ENCODE data around the gene TMEM259. TPM values are rescaled to one million over a fixed set of nuclear protein-coding genes. Genes with fewer than 3 reads are reported as not detected.

Gene TMEM259
- total and polyA plus RNA-seq, 2 of the 8 experiments (the other 6 are each of a cell fraction or from before 2014, with no cell fraction given), result 140 to 243 TPM

DNA sequence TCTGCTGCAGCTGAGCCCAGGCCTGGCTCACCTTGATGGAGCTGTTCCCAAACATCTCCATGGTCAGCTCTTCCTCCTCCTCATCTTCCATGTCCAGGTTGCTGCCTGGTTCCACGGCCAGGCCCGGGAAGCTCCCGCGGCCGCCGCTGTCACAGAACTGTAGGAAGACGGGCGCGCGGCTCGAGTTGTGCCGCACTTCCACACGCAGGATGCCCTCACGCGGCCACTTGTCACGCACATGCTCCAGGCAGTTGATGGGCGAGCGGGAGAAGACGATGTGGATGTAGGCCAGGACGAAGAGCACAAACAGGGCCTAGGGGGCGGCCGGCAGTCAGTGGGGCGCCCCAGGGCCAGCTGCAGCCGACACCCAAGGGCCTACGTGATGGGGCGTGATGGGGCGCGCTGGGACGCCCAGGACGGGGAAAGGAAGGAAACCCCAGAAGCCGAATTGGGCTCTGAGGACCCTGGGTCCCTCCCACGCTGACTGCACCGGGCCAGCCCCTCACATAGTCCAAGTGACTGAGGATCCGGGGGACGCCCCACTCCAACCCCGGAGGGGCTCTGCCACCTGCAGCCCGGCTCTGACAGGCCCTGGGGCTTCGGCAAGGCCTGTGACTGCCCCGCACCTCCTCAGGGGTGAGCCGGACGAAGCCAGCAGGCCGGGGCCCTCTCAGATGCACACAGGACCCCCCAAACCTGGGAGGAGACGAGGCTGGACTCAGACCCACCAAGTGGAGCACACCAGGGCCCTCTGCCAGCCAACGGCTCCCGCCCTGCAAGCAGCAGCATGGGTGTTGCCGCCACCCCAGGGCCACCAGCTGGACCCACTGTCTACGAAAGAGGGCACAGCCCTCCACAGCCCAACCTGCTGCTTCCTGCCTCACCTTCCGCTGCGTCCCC, 6.5 kb downstream of the TMEM259 start (continued):
- no peak for TF ChIP-seq TCF12 (IDR thresholded peaks at IDR 0.05; ENCODE audit: low read depth, low read length)
- TF ChIP-seq, protein P1, sequence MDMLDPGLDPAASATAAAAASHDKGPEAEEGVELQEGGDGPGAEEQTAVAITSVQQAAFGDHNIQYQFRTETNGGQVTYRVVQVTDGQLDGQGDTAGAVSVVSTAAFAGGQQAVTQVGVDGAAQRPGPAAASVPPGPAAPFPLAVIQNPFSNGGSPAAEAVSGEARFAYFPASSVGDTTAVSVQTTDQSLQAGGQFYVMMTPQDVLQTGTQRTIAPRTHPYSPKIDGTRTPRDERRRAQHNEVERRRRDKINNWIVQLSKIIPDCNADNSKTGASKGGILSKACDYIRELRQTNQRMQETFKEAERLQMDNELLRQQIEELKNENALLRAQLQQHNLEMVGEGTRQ (IDR thresholded peaks at IDR 0.05; ENCODE audit: low read length), result no peak

All from H1 (cell line).